GM23248 (cell line): ENCODE data around the gene CLEC16A. TPM values are rescaled to one million over a fixed set of nuclear protein-coding genes. Genes with fewer than 3 reads are reported as not detected.
A peak's percentile ranks its signal among the peaks of the same experiment; 100 is the strongest.

Experiments used
- DNase-seq: peaks from one replicate; pipeline ENCODE4 v3.0.0-alpha.2; 2015
- H2AFZ ChIP-seq: fragments of 200-600 bp; sonication (generic); 2 replicates; pipeline ENCODE4 v1.6.1; 2016; ENCODE audit warnings: antibody characterized with exemption
- H3F3A ChIP-seq: fragments of 200-600 bp; sonication (generic); 2 replicates; pipeline ENCODE4 v1.6.1; 2016; ENCODE audit warnings: mild to moderate bottlenecking, antibody characterized with exemption, mixed run types; ENCODE audit not compliant: insufficient read depth
- H3K27ac ChIP-seq: fragments of 200-600 bp; sonication (generic); 2 replicates; pipeline ENCODE4 v1.5.1; 2016; ENCODE audit warnings: mild to moderate bottlenecking
- H3K27me3 ChIP-seq: fragments of 200-600 bp; sonication (generic); replicated peaks from 2 replicates; pipeline ENCODE4 v1.6.1; 2016; ENCODE audit warnings: mild to moderate bottlenecking; ENCODE audit not compliant: insufficient read depth
- H3K36me3 ChIP-seq: fragments of 200-600 bp; sonication (generic); 2 replicates; pipeline ENCODE4 v1.6.1; 2016; ENCODE audit warnings: low read depth, mild to moderate bottlenecking
- H3K4me1 ChIP-seq: fragments of 200-600 bp; sonication (generic); 2 replicates; pipeline ENCODE4 v1.6.1; 2016; ENCODE audit warnings: mild to moderate bottlenecking; ENCODE audit not compliant: insufficient read depth
- H3K4me2 ChIP-seq: fragments of 200-600 bp; sonication (generic); one replicate; pipeline ENCODE4 v1.6.1; 2016; ENCODE audit warnings: mild to moderate bottlenecking; ENCODE audit not compliant: unreplicated experiment
- H3K4me3 ChIP-seq: fragments of 200-600 bp; sonication (generic); 2 replicates; pipeline ENCODE4 v1.5.1; 2016; ENCODE audit warnings: mild to moderate bottlenecking
- H3K79me2 ChIP-seq: fragments of 200-600 bp; sonication (generic); 2 replicates; pipeline ENCODE4 v1.6.1; 2016; ENCODE audit warnings: mild to moderate bottlenecking; ENCODE audit not compliant: insufficient read depth
- H3K9ac ChIP-seq: fragments of 200-600 bp; sonication (generic); 2 replicates; pipeline ENCODE4 v1.6.1; 2016; ENCODE audit warnings: mild to moderate bottlenecking
- H3K9me2 ChIP-seq: fragments of 200-600 bp; sonication (generic); 2 replicates; pipeline ENCODE4 v1.6.1; 2016; ENCODE audit warnings: mixed run types, mild to moderate bottlenecking, moderate library complexity; ENCODE audit not compliant: insufficient read depth
- H3K9me3 ChIP-seq: fragments of 200-600 bp; sonication (generic); one replicate; pipeline ENCODE4 v1.6.1; 2017; ENCODE audit warnings: low read depth
- H4K20me1 ChIP-seq: fragments of 200-600 bp; sonication (generic); 2 replicates; pipeline ENCODE4 v1.6.0; 2016; ENCODE audit not compliant: insufficient read depth
- EZH2 ChIP-seq: fragments of 200-600 bp; sonication (generic); IDR thresholded peaks from 2 replicates; pipeline ENCODE4 v1.6.1; 2018; ENCODE audit warnings: antibody characterized with exemption, mild to moderate bottlenecking; ENCODE audit not compliant: insufficient read depth, poor library complexity, severe bottlenecking
- EZH2phosphoT487 ChIP-seq: fragments of 200-600 bp; sonication (generic); IDR thresholded peaks from 2 replicates; pipeline ENCODE4 v1.6.1; 2018; ENCODE audit warnings: antibody characterized with exemption, moderate library complexity, mild to moderate bottlenecking, low read depth; ENCODE audit not compliant: insufficient read depth
- WGBS, 2 experiments: methylation state at CpG; one replicate each; pipeline ENCODE4 v1.1.6; 2015 to 2017; ENCODE audit warnings: low lambda C conversion rate in 2 of 2, low coverage in 1 of 2; ENCODE audit errors: missing lambda C conversion rate in 2 of 2; 5-methylcytosine and 5-hydroxymethylcytosine counted together
- in situ Hi-C: fragments of 300-500 bp; cut with MboI; formaldehyde crosslinking; loops from 2 replicates; pipeline ENCODE4 v1.15.0; 2020
- polyA plus RNA-seq: library from polyadenylated mRNA; unstranded; fragments of >200 nt; fragmentation: Nextera tagmentation; extraction: Ambion mirVana; gene quantifications from 2 replicates; pipeline ENCODE4 v1.2.1, GENCODE V29; 2016
- total RNA-seq: library from RNA; depleted of rRNA; stranded (reverse); fragments of >200 nt; shearing (Covaris generic); gene quantifications from 2 replicates; pipeline ENCODE4 v1.2.3, GENCODE V29; 2014

The CLEC16A gene
- total and polyA plus RNA-seq, 2 experiments from 2014 or later = 13.2 to 21.4 TPM

DNA sequence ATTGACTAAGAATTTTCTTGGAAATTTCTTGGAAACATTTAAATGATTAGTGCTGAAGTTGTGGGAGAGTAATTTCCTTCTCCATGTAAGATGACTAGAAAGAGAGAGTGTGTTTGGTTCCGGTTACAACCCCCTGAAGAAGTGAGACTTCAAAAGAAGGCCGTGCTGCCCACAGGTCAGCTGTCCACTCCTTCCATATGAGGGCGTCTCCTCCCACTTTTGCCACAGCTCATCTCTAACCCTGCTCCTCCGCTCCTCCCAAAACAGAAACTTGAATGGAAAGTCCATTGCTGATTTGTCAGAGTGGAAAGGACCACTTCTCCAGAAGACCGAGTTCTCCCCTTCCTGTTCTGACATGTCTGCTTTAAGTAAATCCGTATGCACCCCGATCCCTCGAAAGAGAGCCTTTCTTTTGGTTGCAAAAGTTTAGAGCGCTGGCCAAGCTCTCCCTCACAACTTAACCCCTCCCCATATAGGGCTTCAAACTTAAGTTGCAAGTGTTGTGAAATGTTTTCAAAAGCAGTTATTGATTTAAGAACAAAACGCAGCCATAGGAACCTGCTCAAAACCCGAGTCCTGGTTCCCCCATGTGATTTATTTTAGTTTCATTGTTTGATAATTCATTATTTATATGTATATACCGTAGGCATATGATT is 182.2 kb downstream of the CLEC16A start:
- DNase-seq = no peak
- no peaks in the 10 kb centered on the region for H4K20me1 ChIP-seq
- H3K9me3 ChIP-seq = no peaks in the 10 kb centered on the region
- WGBS, 2 experiments = 96 to 97% methylated on average over 12 of the region's 12 CpGs
- H3K27ac ChIP-seq = no peak overlapping the region
- H3K9me2 ChIP-seq = no peaks in the 10 kb centered on the region
- TF ChIP-seq EZH2phosphoT487 = no peak
- no peak for TF ChIP-seq EZH2
- in situ Hi-C loops = no loop called here
- H3K4me3 ChIP-seq = no peak overlapping the region
- peaks cover 17% of the 10 kb centered on the region for H3K4me1 ChIP-seq
- H3K36me3 ChIP-seq = peaks cover 2% of the 10 kb centered on the region; the same call in 1 of the 2 replicates
- no peak overlapping the region for H2AFZ ChIP-seq
- no peaks in the 10 kb centered on the region for H3K27me3 ChIP-seq
- no peak overlapping the region for H3K4me2 ChIP-seq
- H3K79me2 ChIP-seq = no peaks in the 10 kb centered on the region
- no peak overlapping the region for H3K9ac ChIP-seq
- peaks cover 10% of the 10 kb centered on the region for H3F3A ChIP-seq

DNA sequence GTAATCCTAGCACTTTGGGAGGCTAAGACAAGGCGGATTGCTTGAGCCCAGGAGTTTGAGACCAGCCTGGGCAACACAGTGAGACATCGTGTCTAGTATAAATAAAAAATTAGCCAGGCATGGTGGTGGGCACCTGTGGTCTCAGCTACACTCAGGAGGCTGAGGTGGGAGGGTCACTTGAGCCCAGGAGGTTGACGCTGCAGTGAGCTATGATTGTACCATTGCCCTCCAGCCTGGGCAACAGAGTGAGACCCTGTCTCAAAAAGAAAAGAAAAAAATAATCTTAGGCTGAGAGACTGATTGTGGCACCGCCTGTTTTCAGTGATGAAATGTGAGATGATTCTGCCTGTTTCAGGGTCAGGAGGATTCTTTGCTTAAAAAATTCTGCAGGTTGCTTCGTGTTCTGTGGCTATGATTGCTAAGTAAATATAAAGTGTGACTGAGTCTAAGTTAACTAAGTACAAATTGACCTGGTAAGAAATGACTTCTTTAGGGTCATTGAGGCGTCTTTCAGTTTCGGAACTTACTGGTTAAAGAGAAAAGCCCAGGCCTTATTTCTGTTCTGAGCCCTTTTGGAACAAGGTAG is 183.3 kb downstream of the CLEC16A start:
- peaks cover 10% of the 10 kb centered on the region for H3F3A ChIP-seq
- WGBS, 2 experiments = 91% methylated on average over 7 of the region's 7 CpGs
- no peak overlapping the region for H3K4me3 ChIP-seq
- DNase-seq = no peak
- H3K4me1 ChIP-seq = peaks cover 19% of the 10 kb centered on the region
- H3K9me3 ChIP-seq = no peaks in the 10 kb centered on the region
- no peak overlapping the region for H2AFZ ChIP-seq
- H3K9ac ChIP-seq = no peak overlapping the region
- H4K20me1 ChIP-seq = no peaks in the 10 kb centered on the region
- in situ Hi-C loops = no loop called here
- TF ChIP-seq EZH2 = no peak
- no peak for TF ChIP-seq EZH2phosphoT487
- H3K36me3 ChIP-seq = peaks cover 2% of the 10 kb centered on the region; the same call in 1 of the 2 replicates
- no peaks in the 10 kb centered on the region for H3K9me2 ChIP-seq
- H3K4me2 ChIP-seq = no peak overlapping the region
- H3K27me3 ChIP-seq = no peaks in the 10 kb centered on the region
- H3K27ac ChIP-seq = no peak overlapping the region
- no peaks in the 10 kb centered on the region for H3K79me2 ChIP-seq

DNA sequence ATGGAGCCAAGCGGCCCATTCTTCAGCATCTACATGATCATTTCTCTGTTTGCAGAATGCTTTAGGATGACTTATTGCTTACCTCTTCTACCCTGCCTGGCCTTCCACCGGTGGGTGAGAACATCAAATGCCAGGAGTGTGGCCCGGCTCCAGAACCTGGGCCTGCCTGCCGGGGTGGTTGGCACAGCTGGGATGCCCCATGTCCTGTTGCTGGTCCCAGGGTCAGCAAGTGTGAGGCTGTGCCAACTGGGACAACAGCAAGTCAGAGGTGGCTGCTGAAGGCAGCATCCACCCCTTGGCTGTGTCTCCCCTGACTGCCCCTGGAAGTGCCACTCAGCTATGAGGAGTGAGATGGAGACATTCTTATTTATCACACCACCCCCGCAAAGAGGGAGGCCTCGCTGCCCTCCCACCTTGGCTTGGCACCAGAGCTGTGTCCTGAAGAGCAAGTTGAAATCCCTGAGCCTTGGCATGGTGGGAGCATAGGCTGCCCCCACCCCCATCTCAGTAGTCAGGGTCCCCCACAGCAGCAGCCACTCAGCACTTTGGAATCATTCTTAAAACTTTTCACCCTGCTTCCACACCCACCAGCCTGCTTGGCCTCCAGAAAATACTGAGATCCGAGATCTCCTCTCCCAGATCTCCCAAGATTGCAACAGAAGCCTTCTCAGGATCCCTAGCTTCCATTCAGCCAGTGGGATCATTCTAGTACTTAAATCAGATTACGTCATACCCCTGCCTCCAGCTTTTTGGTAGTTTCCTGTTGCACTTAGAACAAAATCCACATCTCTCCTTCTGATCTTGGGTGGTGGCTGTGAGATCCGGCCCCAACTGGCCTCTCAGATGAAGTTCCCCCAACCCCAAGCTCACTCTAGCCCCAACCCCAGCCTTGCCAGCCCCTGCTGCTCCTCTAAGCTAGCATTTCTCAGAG is 184.1 kb downstream of the CLEC16A start:
- Histone ChIP-seq H3K4me2 (peak overlapping the region; percentile 17), H2AFZ (peak overlapping the region; percentile 32; the same call in 1 of the 2 replicates), H3K27ac (peak overlapping the region; percentile 24), H3F3A (peaks cover 10% of the 10 kb centered on the region), H4K20me1 (no peaks in the 10 kb centered on the region), H3K9me3 (no peaks in the 10 kb centered on the region), H3K79me2 (no peaks in the 10 kb centered on the region), H3K36me3 (peaks cover 2% of the 10 kb centered on the region; the same call in 1 of the 2 replicates), H3K9me2 (no peaks in the 10 kb centered on the region), H3K4me3 (no peak overlapping the region), H3K27me3 (no peaks in the 10 kb centered on the region), H3K9ac (no peak overlapping the region; the same call in 1 of the 2 replicates), H3K4me1 (peaks cover 24% of the 10 kb centered on the region)
- in situ Hi-C loops = no loop called here
- 64 to 69% methylated on average over 9 of the region's 9 CpGs for WGBS, 2 experiments
- DNase-seq = peak; percentile 85
- TF ChIP-seq EZH2 = no peak
- no peak for TF ChIP-seq EZH2phosphoT487

DNA sequence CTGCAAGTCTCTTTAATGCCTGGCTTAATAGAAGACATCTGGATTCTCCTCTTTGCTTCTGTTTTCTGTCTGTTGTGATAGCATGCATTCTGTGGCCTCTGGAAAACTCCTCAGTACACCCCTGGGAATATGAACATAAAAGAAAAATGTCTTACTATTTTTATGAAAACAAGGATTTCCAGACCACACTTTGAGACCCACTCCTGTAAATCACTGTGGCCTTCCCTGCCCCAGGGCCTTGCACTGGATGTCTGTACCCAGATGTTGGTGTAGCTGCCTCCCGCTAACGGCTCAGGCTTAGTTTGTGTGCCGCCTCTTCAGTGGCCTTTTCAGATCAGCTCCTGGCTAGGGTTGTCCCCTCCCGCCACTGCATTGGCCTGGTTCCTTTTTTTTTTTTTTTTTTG is 185.0 kb downstream of the CLEC16A start:
- no peaks in the 10 kb centered on the region for H3K9me3 ChIP-seq
- TF ChIP-seq EZH2phosphoT487 (peak; percentile 92), EZH2 (no peak)
- H3K27me3 ChIP-seq = no peaks in the 10 kb centered on the region
- H4K20me1 ChIP-seq = no peaks in the 10 kb centered on the region
- in situ Hi-C loops = no loop called here
- H2AFZ ChIP-seq = no peak overlapping the region
- peaks cover 33% of the 10 kb centered on the region for H3K4me1 ChIP-seq
- no peaks in the 10 kb centered on the region for H3K79me2 ChIP-seq
- H3K4me2 ChIP-seq = peak overlapping the region; percentile 17
- H3K27ac ChIP-seq = peak overlapping the region; percentile 24
- 91 to 96% methylated on average over 4 of the region's 4 CpGs for WGBS, 2 experiments
- no peaks in the 10 kb centered on the region for H3K9me2 ChIP-seq
- H3K36me3 ChIP-seq = no peaks in the 10 kb centered on the region; the same call in 1 of the 2 replicates
- no peak overlapping the region for H3K4me3 ChIP-seq
- peak; percentile 61 for DNase-seq
- H3K9ac ChIP-seq = no peak overlapping the region; the same call in 1 of the 2 replicates
- peaks cover 15% of the 10 kb centered on the region for H3F3A ChIP-seq
